HG03469 (cell line): ENCODE results near the gene DNAH7.

Experiments used
- ATAC-seq: cut with Tn5 transposase; IDR thresholded peaks from one replicate; pipeline ENCODE4 v1.9.1; 2021; ENCODE audit warnings: mild to moderate bottlenecking, moderate library complexity, moderate number of reproducible peaks; ENCODE audit not compliant: unreplicated experiment

DNAH7 gene

DNA sequence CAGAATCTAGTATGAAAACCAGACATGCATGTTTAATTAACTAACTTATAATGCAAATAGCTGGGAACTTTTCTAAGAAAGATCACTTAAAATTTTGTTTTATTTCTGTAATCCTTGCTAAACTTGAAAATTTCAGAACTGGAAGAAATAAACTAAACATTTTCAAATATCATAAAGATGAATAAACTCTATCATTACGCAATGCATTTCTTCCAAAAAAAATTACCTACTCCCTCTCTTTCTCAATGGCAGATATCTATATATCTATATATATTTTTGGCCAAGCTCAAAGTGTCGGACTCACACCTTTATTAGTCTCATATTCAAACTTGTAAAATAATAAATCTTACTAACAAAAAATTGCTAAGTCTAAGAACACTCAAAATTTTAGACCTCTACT is 253.6 kb downstream of the DNAH7 start:
- ATAC-seq = no peak

DNA sequence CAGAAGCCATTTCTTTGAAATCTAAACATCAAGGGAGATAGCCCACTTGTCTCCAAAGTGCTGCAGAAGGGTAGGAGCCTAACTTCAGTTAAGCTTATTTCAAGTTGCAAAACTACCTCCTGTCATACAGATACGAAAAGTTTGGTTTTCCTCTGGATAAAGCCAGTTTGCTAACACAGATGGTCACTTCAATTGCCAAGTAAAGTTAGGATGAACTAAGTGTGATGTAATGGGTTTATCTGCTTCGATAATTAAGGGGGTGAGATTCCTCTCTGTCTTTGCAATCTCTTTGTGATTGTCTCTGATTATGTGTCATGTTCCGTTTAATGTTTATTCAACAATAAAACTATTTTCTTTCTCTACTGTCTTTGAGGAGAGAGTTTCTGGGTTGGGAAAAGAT is 255.2 kb downstream of the DNAH7 start:
- ATAC-seq = no peak

DNA sequence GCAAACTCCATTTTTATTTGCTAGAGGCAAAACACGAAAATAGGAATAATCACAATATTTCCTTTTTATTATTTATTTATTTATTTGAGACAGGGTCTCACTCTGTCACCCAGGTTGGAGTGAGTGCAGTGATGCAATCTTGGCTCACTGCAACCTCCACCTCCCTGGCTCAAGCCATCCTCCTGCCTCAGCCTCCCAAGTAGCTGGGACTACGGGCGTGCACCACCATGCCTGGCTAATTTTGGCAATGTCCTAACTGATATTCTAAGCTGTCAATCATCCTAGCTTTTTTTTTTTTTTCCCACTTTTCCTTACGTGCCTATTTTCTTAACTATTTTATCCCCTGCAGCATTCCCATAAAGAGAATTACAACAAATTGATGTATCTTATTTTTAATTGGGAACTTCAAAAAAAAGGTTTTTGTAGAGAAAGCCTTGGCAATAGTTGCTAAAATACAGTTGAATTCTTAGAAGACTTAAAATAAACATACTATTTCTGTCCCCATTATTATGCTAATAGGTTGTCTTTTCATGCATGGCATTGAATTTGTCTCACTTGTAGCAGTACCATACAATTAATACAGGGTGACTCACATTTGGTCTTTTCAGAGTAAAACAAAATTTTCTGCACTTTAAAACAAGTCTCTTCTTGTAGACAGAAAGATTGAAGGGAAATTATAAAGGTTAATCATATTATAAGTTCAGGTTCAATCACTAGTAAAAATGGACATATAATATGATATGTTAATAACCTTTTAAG is 258.1 kb downstream of the DNAH7 start:
- no peak for ATAC-seq

DNA sequence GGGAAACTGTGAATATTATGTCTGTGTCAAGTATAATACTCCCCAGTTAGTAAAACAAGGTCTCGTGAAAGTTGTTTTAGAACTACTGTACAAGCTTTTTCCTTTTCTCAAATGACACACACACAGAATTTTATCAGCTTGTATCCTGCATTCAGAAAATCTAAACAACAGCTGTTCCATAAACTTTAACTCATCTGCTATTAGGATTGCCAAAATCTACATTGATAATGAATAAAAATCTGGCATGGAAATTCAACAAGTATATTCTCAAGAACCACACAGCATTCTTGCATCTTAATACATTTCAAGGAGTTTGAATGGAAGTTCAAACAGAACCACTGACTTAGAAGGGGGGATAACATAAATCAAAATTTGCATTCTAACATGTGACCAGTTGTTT is 260.4 kb downstream of the DNAH7 start:
- no peak for ATAC-seq

DNA sequence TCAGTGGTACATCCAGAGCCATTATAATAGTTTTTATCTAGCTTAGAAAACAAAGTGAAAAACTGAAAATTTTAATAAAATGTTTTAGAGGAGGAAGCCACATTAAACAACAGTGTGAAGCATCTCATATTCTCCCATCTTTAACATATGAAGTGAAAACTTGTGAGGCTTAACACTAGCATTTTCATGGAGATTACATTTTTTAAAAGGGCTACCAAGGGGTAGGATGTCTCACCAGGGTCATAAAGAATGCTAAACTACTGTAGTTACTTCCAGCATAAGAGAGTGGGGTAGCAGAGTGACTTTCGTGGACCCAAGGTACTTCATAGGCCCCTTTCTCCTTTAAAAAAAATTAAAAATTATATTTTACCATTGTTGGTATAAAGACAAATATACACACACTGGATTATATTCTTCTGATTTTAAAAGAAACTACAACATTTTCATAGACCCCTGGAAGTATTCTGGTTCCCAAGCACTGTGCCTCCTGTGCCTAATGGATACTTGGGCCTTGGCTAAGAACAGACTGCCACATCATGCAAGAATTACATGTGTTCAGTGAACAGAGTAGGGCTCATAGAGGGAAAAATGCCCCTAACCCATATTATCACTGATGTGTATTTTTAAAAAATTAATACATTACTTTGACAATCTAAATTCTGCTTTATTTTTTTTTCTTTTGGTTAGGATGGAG is 263.2 kb downstream of the DNAH7 start:
- no peak for ATAC-seq

DNA sequence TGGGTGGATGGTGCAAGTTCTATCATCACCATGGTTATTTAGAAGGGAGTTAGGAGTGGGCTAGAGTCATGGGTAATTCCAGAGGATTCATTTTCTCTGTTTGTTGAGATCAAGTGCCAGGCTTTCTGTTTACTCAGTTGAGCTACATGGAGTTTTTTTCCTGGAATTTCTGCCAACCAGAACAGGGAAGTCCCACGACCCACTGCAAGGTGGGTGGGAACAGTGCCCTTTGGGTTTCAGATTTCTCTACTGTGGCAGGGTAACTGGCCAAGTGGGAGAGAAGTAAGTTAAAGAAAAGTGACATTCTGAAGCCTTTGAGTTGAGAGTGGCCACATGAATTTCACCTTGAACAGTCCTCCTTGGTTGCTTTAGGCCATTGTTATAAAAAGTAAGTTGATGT is 272.8 kb downstream of the DNAH7 start:
- no peak for ATAC-seq

DNA sequence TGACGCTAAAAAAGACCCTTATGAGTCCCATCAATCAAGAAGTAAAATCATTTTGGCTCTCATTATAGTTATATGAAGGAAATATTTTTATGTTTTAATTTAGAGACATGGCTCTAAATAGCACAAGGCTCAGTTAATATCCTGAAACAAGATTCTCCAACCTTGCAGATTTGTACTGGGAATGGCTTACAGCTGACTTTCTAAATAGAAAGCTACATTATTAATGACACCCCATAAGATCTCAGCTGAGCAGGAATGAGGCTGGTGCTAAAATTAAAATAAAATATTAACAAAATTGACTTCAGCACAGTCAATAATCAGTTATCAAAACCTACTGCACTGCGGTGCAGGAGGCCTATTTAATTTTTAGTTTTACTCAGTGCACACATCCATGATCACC is 274.8 kb downstream of the DNAH7 start:
- ATAC-seq = no peak

DNA sequence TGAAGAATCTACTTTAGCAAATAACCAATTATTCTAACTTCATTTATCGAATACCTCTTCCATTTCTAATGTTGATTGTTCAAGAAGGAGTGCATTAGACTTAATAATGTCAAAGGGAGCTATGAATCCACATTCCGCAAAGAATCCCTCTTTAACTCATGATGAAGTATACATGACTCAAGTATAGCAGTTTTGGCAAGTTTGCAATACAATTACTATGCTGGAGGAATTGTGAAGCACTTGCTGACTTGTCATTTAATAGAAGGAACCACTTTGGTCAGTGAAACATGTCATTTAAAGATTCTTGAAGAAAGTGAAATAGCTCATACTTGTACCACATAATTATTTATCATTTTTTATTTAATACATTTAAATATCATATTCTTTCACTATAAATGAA is 286.5 kb downstream of the DNAH7 start:
- ATAC-seq = no peak

DNA sequence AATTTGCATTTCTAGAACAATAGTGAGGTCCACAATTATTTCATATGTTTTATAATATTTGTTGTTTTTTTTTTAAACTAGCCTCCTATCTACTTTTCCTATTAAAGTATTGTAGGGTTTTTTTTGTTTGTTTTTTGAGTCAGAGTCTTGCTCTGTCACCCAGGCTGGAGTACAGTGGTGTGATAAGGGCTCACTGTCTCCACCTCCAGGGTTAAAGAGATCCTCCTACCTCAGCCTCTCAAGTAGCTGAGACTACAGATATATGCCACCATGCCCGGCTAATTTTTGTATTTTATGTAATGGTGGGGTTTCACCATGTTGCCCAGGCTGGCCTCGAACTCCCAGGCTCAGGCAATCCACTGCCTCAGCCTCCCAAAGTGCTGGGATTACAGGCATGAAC is 289.1 kb downstream of the DNAH7 start:
- no peak for ATAC-seq

DNA sequence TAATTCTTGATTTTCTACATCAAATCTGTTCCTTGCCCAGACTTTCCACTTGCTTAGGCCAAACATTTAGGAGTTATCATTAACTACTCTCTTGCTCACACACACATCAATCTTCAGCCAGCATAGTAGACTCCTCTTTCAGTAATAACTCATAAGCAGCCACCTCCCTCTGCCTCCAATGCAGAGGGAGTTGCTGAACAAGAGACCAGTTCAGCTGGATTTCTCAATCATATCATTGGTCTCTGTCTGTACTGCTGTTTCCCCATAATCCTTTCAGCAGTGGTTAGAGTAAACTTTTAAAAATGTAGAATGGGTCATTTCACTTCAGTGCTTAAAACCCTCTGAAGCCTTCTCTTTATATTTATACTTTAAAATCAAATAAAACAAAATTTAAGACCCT is 298.7 kb downstream of the DNAH7 start:
- no peak for ATAC-seq

DNA sequence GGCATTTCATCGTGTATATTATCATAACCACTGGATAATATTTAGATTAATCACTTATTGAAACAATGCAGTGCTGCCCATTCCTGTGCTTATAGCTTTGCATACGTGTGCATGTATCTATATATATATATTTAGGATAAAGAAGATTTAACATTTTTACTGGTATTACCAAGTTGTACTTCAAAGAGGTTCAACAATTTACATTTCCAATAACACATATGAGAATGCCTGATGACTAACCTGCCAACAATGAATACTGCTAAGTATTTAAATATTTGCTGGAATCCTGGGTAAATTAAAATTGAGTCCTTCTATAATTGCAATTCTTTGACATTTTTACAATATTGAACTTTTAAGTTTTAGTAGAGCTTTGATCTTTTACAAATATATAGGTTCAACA is 300.2 kb downstream of the DNAH7 start:
- ATAC-seq = no peak

DNA sequence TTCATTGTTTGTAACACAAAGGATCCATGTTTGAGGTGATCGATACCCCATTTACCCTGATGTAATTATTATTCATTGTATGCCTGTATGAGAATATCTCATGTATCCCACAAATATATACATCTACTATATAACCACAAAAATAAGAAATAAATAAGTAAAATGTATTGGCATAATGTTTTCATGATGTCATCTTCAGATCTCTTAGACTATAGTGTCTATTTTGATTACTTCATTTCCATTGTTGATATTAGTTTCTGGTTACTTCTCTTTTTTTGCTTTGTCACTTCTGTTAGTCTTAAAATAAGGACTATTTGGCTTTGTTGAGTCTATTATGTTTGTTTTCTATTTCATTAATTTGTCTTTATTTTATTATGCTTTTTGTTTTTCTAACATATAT is 301.9 kb downstream of the DNAH7 start:
- no peak for ATAC-seq

DNA sequence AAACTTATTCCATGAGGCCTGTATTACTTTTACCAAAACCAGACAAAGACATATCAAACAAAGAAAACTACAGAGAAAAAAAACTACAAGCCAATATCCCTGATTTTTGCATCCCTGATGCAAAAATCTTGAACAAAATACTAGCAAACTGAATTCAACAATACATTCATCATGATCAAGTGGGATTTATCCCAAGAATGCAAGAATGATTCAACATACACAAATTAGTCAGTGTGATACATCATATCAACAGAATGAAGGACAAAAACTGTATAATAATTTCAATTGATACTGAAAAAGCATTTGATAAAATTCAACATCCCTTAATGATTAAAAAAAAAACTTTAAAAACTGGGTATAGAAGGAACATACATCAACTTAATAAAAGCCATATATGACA is 304.8 kb downstream of the DNAH7 start:
- ATAC-seq = no peak

DNA sequence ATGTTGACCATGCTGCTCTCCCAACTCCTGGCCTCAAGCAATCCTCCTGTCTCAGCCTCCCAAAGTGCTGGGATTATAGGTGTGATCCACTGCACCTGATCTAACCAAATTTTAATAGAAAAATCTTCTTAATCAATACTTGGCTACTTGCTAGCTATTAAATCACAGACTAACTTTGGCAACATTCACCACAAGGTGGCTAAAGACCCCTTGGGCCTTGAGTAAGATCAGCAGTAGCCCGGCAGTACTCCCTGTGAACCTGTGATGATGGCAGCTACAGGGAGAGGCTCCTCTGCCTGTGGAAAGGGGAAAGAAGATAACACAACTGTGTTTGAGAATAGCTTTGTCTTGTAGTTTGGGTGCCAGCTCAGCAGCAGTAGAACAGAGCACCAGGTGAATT is 308.8 kb downstream of the DNAH7 start:
- no peak for ATAC-seq

DNA sequence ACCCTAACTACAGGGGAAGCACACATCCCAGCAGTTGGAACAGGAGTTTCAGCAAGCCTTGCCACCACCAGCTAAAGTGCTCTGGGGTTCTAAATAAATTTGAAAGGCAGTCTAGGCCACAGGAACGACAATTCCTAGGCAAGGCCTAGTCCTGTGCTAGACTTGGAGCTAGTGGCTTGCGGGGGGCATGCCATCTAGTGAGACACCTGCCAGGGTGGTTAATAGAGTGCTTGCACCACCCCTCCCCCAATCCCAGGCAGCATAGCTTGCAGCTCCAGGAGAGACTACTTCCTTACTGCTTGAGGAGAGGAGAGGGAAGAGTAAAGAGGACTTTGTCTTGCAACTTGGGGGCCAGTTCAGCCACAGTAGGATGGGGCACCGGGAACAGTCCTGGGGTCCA is 309.8 kb downstream of the DNAH7 start:
- no peak for ATAC-seq

DNA sequence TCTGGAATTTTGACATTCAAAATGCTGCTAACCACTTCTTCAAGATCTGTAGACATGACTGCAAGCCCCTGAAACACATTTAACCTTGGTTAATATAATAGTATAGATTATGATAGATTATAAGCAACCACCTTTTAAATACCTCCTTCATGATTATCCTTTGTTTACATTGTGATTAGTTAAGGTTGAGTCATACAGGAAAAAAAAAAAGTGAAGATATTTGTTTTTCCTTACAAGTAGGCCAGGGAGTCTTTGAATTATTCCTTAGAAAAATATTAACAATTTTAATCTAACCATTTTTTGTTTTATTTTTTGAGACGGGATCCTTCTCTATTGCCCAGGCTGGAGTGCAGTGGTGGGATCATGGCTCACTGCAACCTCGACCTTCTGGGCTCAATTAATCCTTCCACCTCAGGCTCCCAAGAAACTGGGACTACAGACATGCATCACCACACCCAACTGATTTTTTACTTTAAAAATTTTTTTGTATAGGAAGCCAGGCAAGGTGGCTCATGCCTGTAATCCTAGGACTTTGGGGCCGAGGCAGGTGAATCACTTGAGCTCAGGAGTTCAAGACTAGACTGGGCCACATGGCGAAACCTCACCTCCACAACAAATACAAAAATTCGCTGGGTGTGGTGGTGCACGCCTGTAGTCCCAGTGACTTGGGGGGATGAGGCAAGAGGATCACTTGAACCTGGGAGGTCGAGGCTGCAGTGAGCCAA is 312.3 kb downstream of the DNAH7 start:
- ATAC-seq = no peak

DNA sequence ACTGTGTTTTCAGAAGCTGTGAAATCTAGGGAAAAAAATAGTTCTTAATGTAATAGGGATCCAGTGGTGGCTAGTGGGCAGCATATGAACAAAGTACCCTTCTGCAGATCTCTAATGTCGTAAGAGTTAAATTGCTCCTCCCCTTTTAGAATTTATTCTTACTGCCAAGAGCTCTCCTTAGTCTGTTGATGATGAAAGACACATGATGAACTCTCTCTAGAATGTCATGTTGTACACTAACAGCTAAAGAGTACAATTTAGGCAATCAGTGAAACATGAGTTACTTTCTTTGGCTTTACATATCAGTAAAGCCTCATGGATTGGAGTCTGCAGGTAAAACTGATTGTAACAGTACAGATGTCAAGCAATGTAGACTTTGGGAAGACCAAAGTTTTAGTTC is 327.4 kb downstream of the DNAH7 start:
- no peak for ATAC-seq

DNA sequence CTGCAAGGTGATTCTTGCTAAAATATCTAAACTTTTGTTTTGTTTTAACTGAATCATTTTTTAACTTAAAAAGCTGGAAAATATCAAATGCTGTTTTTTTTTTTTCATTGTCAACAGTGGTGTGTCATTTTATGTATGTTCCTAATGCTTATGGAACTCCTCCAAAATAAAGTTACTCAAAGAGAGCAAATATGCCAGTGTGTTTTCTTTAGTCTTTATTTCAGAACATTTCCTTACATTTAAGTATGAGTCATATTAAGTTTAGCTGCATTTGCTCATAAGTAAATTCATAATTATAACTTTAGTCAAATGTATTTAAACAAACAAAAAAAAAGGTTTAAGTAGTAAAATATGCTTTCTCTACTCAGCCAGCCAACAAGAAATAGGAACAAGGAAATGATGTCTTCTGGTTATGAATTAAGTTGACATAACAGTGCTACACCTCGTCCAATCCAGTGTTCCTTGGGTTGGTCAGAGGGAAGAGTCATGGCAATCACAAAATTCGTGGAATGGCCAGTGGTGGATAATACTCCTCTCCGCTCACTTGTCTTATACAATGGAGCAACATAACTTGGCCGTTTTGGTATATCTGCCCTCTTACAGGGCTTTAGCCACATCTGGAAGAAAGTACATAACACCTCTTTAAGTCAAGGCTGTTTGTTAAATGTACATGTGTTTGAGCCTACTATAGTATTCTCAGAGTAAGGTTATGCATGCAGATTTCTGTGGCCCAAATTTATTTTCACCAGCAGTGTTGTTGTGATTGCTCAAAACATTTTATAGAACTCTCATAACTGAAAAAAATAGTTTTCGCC is 330.9 kb downstream of the DNAH7 start:
- no peak for ATAC-seq

DNA sequence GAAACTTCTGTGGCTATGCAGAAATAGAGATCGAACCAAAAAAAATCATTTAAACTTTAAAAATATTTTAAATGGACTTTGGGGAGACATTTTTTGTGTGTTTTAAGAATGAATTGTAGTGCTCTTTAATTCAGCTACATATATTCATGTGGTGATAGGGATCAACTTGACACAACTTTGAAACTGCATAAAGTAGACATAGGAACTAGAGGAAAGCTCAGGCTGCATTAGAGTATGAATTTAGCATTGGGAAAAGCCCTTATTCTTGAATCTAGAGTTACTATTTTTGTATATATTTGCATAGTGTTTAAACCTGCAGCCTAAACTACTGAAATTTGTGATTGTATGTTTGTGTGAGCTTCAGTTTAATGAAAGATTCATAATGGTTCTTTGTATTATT is 333.3 kb downstream of the DNAH7 start:
- ATAC-seq = no peak

DNA sequence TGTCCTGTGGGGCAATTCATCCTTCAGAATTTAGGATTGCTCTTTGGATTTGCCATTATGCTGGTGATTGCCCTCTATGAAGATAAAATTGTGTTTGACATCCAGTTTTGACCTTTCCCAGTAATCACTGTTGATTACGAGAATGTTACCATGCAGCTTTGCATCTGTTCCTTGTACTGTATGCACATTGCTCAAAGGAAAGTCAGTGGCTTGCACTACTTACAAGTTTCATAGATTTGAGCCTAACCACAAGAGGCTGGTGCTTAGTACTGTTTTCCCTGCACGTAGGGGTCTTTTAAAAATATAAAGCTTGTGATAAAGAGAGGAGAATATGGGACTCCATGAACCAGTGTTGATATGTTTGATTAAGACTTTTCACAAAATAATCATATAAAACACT is 333.7 kb downstream of the DNAH7 start:
- ATAC-seq = no peak

DNA sequence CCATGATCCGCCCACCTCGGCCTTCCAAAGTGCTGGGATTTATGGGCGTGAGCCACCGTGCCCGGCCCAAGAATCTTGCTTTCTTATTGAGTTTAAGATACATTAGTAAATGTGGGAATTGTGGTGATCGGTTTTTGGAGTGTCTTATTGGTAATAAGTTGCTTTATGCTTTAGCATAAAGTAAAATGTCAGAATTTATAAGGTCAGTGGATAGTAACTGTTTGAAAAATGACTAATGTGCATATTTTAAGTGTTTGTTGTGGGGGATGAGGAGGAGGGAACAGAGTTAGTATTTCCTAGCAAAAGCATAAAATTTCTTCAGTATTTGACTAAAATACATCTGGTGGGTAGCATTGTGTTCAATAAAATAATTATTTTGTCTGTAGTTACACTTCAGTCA is 334.2 kb downstream of the DNAH7 start:
- no peak for ATAC-seq
